Panc1 (cell line): Measurements from ENCODE around the gene RGS3. TPM values are rescaled to one million over a fixed set of nuclear protein-coding genes. Genes with fewer than 3 reads are reported as not detected.

Experiments
- ATAC-seq: fragments of 200-7000 bp; cut with Tn5 transposase; 2 replicates; pipeline ENCODE4 v1.9.1; 2020; ENCODE audit warnings: mild to moderate bottlenecking, moderate library complexity
- BruUV-seq: library from RNA; stranded (reverse); fragments of 400-500 nt; replicated peaks from 2 replicates; lab custom pipeline; 2021; lab: Mats Ljungman, UMichigan
- CTCF ChIA-PET: fragments of 300-600 bp; sonication (Branson Sonifier 250); formaldehyde crosslinking; loops from one replicate; lab custom pipeline; 2022; ENCODE audit warnings: antibody characterized with exemption; lab: Charles Lee
- POLR2A ChIA-PET: fragments of 300-600 bp; sonication (Branson Sonifier 250); formaldehyde crosslinking; loops from one replicate; lab custom pipeline; 2022; ENCODE audit warnings: antibody characterized with exemption; lab: Charles Lee
- DNase-seq: peaks from one replicate; pipeline ENCODE4 v3.0.0-alpha.2; 2010; ENCODE audit warnings: low read depth, low spot score
- H3K27ac ChIP-seq: 2 replicates; pipeline ENCODE4 v1.5.1; 2011; ENCODE audit warnings: mild to moderate bottlenecking, low read length, inconsistent platforms
- H3K27me3 ChIP-seq: fragments of 200-500 bp; sonication (Bioruptor generic); 2 replicates; pipeline ENCODE4 v1.6.0; 2014; ENCODE audit warnings: low read length, inconsistent platforms; ENCODE audit not compliant: control insufficient read depth, insufficient read depth
- H3K36me3 ChIP-seq: fragments of 200-500 bp; sonication (Bioruptor generic); 2 replicates; pipeline ENCODE4 v1.5.1; 2014; ENCODE audit warnings: inconsistent platforms, mild to moderate bottlenecking, low read length, moderate library complexity; ENCODE audit not compliant: control insufficient read depth, insufficient read depth
- H3K4me1 ChIP-seq: 2 replicates; pipeline ENCODE4 v1.5.1; 2011; ENCODE audit warnings: inconsistent platforms, mild to moderate bottlenecking, low read length, moderate library complexity; ENCODE audit not compliant: control insufficient read depth, insufficient read depth
- H3K4me3 ChIP-seq, 2 experiments: 2 replicates each; pipeline ENCODE4 v1.5.1; 2011 to 2012; ENCODE audit warnings: low read depth in 2 of 2, low read length in 2 of 2, mild to moderate bottlenecking in 2 of 2, inconsistent platforms in 1 of 2, moderate library complexity in 1 of 2
- H3K9me3 ChIP-seq: fragments of 200-500 bp; sonication (Bioruptor generic); 2 replicates; pipeline ENCODE4 v1.5.1; 2014; ENCODE audit warnings: low read depth, mild to moderate bottlenecking, inconsistent platforms, low read length, moderate library complexity; ENCODE audit not compliant: control insufficient read depth, insufficient read depth
- POLR2AphosphoS5 ChIP-seq: IDR thresholded peaks from 2 replicates; pipeline ENCODE4 v1.6.1; 2012; ENCODE audit warnings: mild to moderate bottlenecking, low read depth, low read length, moderate library complexity
- SIN3A ChIP-seq: IDR thresholded peaks from 2 replicates; pipeline ENCODE4 v1.6.1; 2012; ENCODE audit warnings: low read depth, mild to moderate bottlenecking, low read length, moderate library complexity, borderline replicate concordance; ENCODE audit not compliant: insufficient read depth
- TCF7L2 ChIP-seq: IDR thresholded peaks from 2 replicates; pipeline ENCODE4 v1.6.1; 2011; ENCODE audit warnings: mild to moderate bottlenecking, low read depth, low read length, inconsistent platforms
- in situ Hi-C: cut with HindIII; loops from 2 replicates; pipeline ENCODE4 v1.10.0; 2016; ENCODE audit warnings: low sequenced_read_pairs, low pct_unique_long_range_greater_than_20kb
- intact Hi-C: fragments of 100-400 bp; cut with micrococcal nuclease; formaldehyde crosslinking; loops from one replicate; pipeline ENCODE4 v1.10.0; 2022; ENCODE audit not compliant: unreplicated experiment
- total RNA-seq: library from RNA; stranded (reverse); gene quantifications from one replicate; pipeline ENCODE4 v1.2.1, GENCODE V29; 2021; ENCODE audit not compliant: unreplicated experiment
- TF ChIP-seq, protein P1 (sequence below): fragments of 450-650 bp; IDR thresholded peaks from 2 replicates; pipeline ENCODE4 v1.5.1; 2017; ENCODE audit warnings: mild to moderate bottlenecking
- TF ChIP-seq, protein P2 (sequence below), 2 experiments: IDR thresholded peaks; 2 replicates each; pipeline ENCODE4 v1.6.1; 2011 to 2012; ENCODE audit warnings: low read depth in 2 of 2, control low read depth in 1 of 2, low read length in 1 of 2, mild to moderate bottlenecking in 1 of 2, moderate library complexity in 1 of 2; ENCODE audit not compliant: insufficient read depth in 1 of 2

Gene RGS3
- total RNA-seq, 1 experiment from 2014 or later = 15.1 TPM

DNA sequence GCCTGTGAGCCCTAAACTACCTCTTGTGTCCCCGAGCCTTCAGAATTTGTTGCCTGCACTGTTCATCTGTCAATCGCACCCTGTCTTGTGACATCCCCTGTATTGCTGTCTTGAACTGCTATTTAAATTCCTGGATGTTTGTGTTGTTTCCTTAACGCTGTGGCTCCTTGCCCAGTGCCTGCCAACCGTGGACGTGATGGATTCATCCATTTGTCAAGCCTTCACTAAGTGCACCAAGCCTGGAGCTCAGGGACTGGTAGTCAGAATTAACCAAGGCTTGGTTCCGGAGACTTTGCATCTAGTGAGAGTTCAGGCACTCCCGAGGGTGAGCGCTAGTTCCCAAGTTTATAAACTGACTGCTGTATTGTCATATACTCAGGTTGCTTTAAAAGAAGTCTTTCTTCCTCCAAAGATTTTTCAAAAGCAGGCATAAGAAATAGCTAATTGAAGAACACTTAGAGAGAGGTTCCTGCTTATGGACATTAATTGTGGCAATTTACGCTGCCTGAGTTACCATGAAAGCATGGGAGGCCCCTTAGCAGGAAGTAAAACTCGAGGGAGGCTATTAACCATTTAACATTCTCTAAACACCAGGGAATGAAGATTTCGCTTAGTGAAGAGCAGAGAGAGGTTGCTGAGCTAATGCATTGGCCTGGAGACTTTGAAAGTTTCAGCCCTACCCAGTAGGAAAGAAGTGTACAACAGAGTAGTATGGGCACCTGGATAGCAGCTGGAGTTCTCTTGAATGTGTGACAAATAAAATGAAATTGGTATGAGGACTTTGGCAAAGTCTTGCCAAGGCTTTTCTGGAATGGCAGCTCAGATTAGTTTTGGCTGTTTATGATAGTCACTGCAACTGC is 29.0 kb downstream of the RGS3 start:
- Histone ChIP-seq H3K27ac (no peak overlapping the region), H3K9me3 (no peaks in the 10 kb centered on the region), H3K4me1 (no peaks in the 10 kb centered on the region), H3K4me3 (no peak overlapping the region), H3K36me3 (no peaks in the 10 kb centered on the region), H3K27me3 (no peaks in the 10 kb centered on the region)
- BruUV-seq = no TSS peak
- ChIA-PET CTCF (no interaction called here), POLR2A (no interaction called here)
- no peak for ATAC-seq
- DNase-seq = no peak
- TF ChIP-seq POLR2AphosphoS5 = no peak
- in situ Hi-C loops = no loop called here
- intact Hi-C loops = no loop called here

DNA sequence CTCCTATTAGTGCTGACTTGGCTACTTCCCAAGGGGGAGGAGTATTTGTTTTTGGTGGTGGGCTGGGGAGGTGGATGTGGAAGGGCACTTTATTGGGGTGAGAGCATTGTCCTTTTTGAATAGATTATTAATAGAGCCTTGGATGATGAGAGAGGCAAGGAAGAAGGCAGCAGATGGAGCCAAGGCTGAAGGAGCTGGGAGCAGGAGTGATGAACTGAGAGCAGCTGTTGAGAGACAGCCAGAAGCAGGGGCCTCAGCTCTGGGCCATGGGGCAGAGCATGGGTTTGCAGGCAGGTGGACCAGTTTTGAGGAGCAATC is 29.6 kb downstream of the RGS3 start:
- Histone ChIP-seq H3K4me1 (no peaks in the 10 kb centered on the region), H3K9me3 (no peaks in the 10 kb centered on the region), H3K36me3 (no peaks in the 10 kb centered on the region), H3K27ac (no peak overlapping the region), H3K4me3 (no peak overlapping the region), H3K27me3 (no peaks in the 10 kb centered on the region)
- DNase-seq (no peak), ATAC-seq (no peak)
- CTCF ChIA-PET = no interaction called here
- POLR2A ChIA-PET = no interaction called here
- intact Hi-C loops = no loop called here
- no TSS peak for BruUV-seq
- in situ Hi-C loops = no loop called here
- no peak for TF ChIP-seq SIN3A
- TF ChIP-seq, protein P1, sequence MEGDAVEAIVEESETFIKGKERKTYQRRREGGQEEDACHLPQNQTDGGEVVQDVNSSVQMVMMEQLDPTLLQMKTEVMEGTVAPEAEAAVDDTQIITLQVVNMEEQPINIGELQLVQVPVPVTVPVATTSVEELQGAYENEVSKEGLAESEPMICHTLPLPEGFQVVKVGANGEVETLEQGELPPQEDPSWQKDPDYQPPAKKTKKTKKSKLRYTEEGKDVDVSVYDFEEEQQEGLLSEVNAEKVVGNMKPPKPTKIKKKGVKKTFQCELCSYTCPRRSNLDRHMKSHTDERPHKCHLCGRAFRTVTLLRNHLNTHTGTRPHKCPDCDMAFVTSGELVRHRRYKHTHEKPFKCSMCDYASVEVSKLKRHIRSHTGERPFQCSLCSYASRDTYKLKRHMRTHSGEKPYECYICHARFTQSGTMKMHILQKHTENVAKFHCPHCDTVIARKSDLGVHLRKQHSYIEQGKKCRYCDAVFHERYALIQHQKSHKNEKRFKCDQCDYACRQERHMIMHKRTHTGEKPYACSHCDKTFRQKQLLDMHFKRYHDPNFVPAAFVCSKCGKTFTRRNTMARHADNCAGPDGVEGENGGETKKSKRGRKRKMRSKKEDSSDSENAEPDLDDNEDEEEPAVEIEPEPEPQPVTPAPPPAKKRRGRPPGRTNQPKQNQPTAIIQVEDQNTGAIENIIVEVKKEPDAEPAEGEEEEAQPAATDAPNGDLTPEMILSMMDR = no peak
- TF ChIP-seq, protein P2, sequence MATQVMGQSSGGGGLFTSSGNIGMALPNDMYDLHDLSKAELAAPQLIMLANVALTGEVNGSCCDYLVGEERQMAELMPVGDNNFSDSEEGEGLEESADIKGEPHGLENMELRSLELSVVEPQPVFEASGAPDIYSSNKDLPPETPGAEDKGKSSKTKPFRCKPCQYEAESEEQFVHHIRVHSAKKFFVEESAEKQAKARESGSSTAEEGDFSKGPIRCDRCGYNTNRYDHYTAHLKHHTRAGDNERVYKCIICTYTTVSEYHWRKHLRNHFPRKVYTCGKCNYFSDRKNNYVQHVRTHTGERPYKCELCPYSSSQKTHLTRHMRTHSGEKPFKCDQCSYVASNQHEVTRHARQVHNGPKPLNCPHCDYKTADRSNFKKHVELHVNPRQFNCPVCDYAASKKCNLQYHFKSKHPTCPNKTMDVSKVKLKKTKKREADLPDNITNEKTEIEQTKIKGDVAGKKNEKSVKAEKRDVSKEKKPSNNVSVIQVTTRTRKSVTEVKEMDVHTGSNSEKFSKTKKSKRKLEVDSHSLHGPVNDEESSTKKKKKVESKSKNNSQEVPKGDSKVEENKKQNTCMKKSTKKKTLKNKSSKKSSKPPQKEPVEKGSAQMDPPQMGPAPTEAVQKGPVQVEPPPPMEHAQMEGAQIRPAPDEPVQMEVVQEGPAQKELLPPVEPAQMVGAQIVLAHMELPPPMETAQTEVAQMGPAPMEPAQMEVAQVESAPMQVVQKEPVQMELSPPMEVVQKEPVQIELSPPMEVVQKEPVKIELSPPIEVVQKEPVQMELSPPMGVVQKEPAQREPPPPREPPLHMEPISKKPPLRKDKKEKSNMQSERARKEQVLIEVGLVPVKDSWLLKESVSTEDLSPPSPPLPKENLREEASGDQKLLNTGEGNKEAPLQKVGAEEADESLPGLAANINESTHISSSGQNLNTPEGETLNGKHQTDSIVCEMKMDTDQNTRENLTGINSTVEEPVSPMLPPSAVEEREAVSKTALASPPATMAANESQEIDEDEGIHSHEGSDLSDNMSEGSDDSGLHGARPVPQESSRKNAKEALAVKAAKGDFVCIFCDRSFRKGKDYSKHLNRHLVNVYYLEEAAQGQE (IDR thresholded peaks at IDR 0.05; ENCODE audit: insufficient read depth in 1 of 2, low read depth in 2 of 2, low read length in 1 of 2) = no peak
- no peak for TF ChIP-seq TCF7L2
- TF ChIP-seq POLR2AphosphoS5 = no peak

DNA sequence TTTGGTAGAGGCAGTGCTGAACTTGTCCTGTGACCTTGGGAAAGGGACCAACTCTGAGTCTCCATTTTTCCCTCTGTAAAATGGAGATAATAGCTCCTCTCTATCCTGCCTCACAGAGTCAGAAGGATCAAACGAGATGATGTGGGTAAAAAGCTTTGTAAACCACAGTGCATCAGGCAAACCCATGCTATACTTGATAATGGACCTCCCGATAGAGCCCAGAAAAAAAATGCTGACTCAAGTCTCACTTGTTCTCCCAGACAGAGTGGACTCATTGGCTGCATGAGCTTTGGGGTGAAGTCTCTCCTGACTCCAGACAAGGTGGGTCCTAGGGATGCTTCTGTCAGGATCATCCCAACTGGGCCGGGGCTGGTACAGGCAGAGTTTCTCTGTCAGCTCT is 32.0 kb downstream of the RGS3 start:
- in situ Hi-C loops (no loop called here), intact Hi-C loops (no loop called here)
- no peaks in the 10 kb centered on the region for H3K27me3 ChIP-seq
- TF ChIP-seq, protein P1 = no peak
- TF ChIP-seq SIN3A (no peak), TCF7L2 (no peak), POLR2AphosphoS5 (no peak)
- TF ChIP-seq, protein P2 (IDR thresholded peaks at IDR 0.05; ENCODE audit: insufficient read depth in 1 of 2, low read depth in 2 of 2, low read length in 1 of 2) = no peak
- H3K4me1 ChIP-seq = no peaks in the 10 kb centered on the region
- H3K36me3 ChIP-seq = no peaks in the 10 kb centered on the region
- no peak overlapping the region for H3K27ac ChIP-seq
- no peak for DNase-seq
- no TSS peak for BruUV-seq
- ChIA-PET POLR2A (no interaction called here), CTCF (no interaction called here)
- H3K9me3 ChIP-seq = no peaks in the 10 kb centered on the region
- H3K4me3 ChIP-seq = no peak overlapping the region
- no peak for ATAC-seq
